IMR-90 (cell line): ENCODE results near the gene CPLX3. TPM values are rescaled to one million over a fixed set of nuclear protein-coding genes. Genes with fewer than 3 reads are reported as not detected.

ENCODE experiments used
- ATAC-seq: fragments of 200-7000 bp; cut with Tn5 transposase; 2 replicates; pipeline ENCODE4 v1.9.1; 2020; ENCODE audit warnings: low read depth, mild to moderate bottlenecking, moderate library complexity
- BruUV-seq: library from RNA; stranded (reverse); fragments of 400-500 nt; replicated peaks from 2 replicates; lab custom pipeline; 2021; lab: Mats Ljungman, UMichigan
- CTCF ChIA-PET: fragments of 300-600 bp; formaldehyde crosslinking; extraction: SDS; loops from one replicate; lab custom pipeline; 2021; ENCODE audit warnings: antibody characterized with exemption; lab: Yijun Ruan, JAX
- POLR2A ChIA-PET: fragments of 300-600 bp; sonication (Branson Sonifier 250); formaldehyde crosslinking; loops from one replicate; lab custom pipeline; 2022; ENCODE audit warnings: antibody characterized with exemption; ENCODE audit not compliant: unreplicated experiment; lab: Charles Lee
- DNase-seq: peaks from one replicate; pipeline ENCODE4 v3.0.0; 2013
- H2AFZ ChIP-seq: replicated peaks from 2 replicates; pipeline ENCODE3; 2013; ENCODE audit warnings: low read length, mild to moderate bottlenecking; ENCODE audit not compliant: poor library complexity
- H2AK5ac ChIP-seq: 2 replicates; pipeline ENCODE4 v1.6.1; 2013; ENCODE audit warnings: low read depth, low read length, inconsistent platforms
- H2AK9ac ChIP-seq: replicated peaks from 2 replicates; pipeline ENCODE3; 2013; ENCODE audit warnings: mild to moderate bottlenecking, low read depth, low read length, moderate library complexity; ENCODE audit not compliant: poor library complexity
- H2BK120ac ChIP-seq: 2 replicates; pipeline ENCODE4 v1.6.1; 2013; ENCODE audit warnings: low read depth, low read length, inconsistent platforms
- H2BK15ac ChIP-seq: 3 replicates; pipeline ENCODE4 v1.6.1; 2013; ENCODE audit warnings: low read depth, low read length, inconsistent platforms
- H2BK20ac ChIP-seq: 2 replicates; pipeline ENCODE4 v1.6.1; 2013; ENCODE audit warnings: low read depth, mild to moderate bottlenecking, inconsistent platforms, low read length, moderate library complexity
- H2BK5ac ChIP-seq: 2 replicates; pipeline ENCODE4 v1.6.1; 2013; ENCODE audit warnings: mild to moderate bottlenecking, low read depth, low read length, inconsistent platforms; ENCODE audit not compliant: poor library complexity, severe bottlenecking
- H3K14ac ChIP-seq: replicated peaks from 2 replicates; pipeline ENCODE4 v1.6.1; 2013; ENCODE audit warnings: low read depth, low read length, inconsistent platforms
- H3K18ac ChIP-seq: 2 replicates; pipeline ENCODE4 v1.6.1; 2013; ENCODE audit warnings: low read depth, low read length, control low read depth
- H3K23ac ChIP-seq: 2 replicates; pipeline ENCODE4 v1.6.1; 2013; ENCODE audit warnings: low read depth, low read length, inconsistent platforms
- H3K27ac ChIP-seq: 2 replicates; pipeline ENCODE4 v1.5.1; 2013; ENCODE audit warnings: mild to moderate bottlenecking, control low read depth, low read length; ENCODE audit not compliant: insufficient read depth
- H3K27me3 ChIP-seq: 2 replicates; pipeline ENCODE4 v1.6.1; 2013; ENCODE audit warnings: low read length; ENCODE audit not compliant: control insufficient read depth, insufficient read depth
- H3K36me3 ChIP-seq: 2 replicates; pipeline ENCODE4 v1.6.1; 2013; ENCODE audit warnings: low read length, mixed read lengths; ENCODE audit not compliant: control insufficient read depth, insufficient read depth
- H3K4ac ChIP-seq: 2 replicates; pipeline ENCODE4 v1.6.1; 2013; ENCODE audit warnings: low read depth, low read length, inconsistent platforms
- H3K4me1 ChIP-seq: 2 replicates; pipeline ENCODE4 v1.6.1; 2013; ENCODE audit warnings: low read length, mixed read lengths; ENCODE audit not compliant: control insufficient read depth, insufficient read depth
- H3K4me2 ChIP-seq: 2 replicates; pipeline ENCODE4 v1.6.1; 2013; ENCODE audit warnings: low read depth, mild to moderate bottlenecking, control low read depth, low read length, moderate library complexity
- H3K4me3 ChIP-seq: 2 replicates; pipeline ENCODE4 v1.5.1; 2013; ENCODE audit warnings: low read depth, mild to moderate bottlenecking, control low read depth, low read length, moderate library complexity; ENCODE audit not compliant: insufficient read depth
- H3K56ac ChIP-seq: 2 replicates; pipeline ENCODE4 v1.6.1; 2013; ENCODE audit warnings: low read length, inconsistent platforms; ENCODE audit not compliant: insufficient read depth; ENCODE audit errors: extremely low read depth
- H3K79me1 ChIP-seq, 2 experiments: 2 replicates each; pipeline ENCODE4 v1.6.1; 2013; ENCODE audit warnings: low read length in 2 of 2, inconsistent platforms in 1 of 2, low read depth in 1 of 2
- H3K9ac ChIP-seq: 2 replicates; pipeline ENCODE4 v1.6.1; 2013; ENCODE audit warnings: low read depth, low read length, control low read depth
- H3K9me1 ChIP-seq: 2 replicates; pipeline ENCODE4 v1.6.1; 2013; ENCODE audit warnings: low read length, inconsistent platforms; ENCODE audit not compliant: insufficient read depth
- H3K9me3 ChIP-seq: 2 replicates; pipeline ENCODE4 v1.6.1; 2013; ENCODE audit warnings: low read length; ENCODE audit not compliant: control insufficient read depth, insufficient read depth
- H4K20me1 ChIP-seq: 2 replicates; pipeline ENCODE4 v1.6.1; 2013; ENCODE audit warnings: low read length, inconsistent platforms; ENCODE audit not compliant: insufficient read depth
- H4K5ac ChIP-seq: 2 replicates; pipeline ENCODE4 v1.6.1; 2013; ENCODE audit warnings: mild to moderate bottlenecking, low read depth, low read length, control low read depth
- H4K8ac ChIP-seq, 2 experiments: 2 replicates each; pipeline ENCODE4 v1.6.1; 2013; ENCODE audit warnings: low read depth in 2 of 2, low read length in 2 of 2, control low read depth in 1 of 2, inconsistent platforms in 1 of 2
- H4K91ac ChIP-seq: 2 replicates; pipeline ENCODE4 v1.6.1; 2013; ENCODE audit warnings: low read depth, low read length, inconsistent platforms; ENCODE audit not compliant: insufficient read depth
- FOS ChIP-seq: fragments of 150-350 bp; IDR thresholded peaks from 2 replicates; pipeline ENCODE4 v1.6.1; 2016; ENCODE audit warnings: low read depth, low read length
- MAZ ChIP-seq: IDR thresholded peaks from 2 replicates; pipeline ENCODE4 v1.6.1; 2012; ENCODE audit warnings: low read depth, mild to moderate bottlenecking, low read length, improper control_type of control experiment, moderate library complexity, borderline replicate concordance
- POLR2A ChIP-seq: IDR thresholded peaks from 2 replicates; pipeline ENCODE4 v1.6.1; 2012; ENCODE audit warnings: mild to moderate bottlenecking, low read depth, low read length
- RAD21 ChIP-seq: IDR thresholded peaks from 2 replicates; pipeline ENCODE4 v1.6.1; 2012; ENCODE audit warnings: low read length, improper control_type of control experiment
- RCOR1 ChIP-seq: IDR thresholded peaks from 2 replicates; pipeline ENCODE4 v1.6.1; 2012; ENCODE audit warnings: mild to moderate bottlenecking, low read length, improper control_type of control experiment; ENCODE audit not compliant: insufficient replicate concordance
- SMC3 ChIP-seq: fragments of 150-350 bp; IDR thresholded peaks from 2 replicates; pipeline ENCODE4 v1.6.1; 2016; ENCODE audit warnings: low read depth, mild to moderate bottlenecking, antibody characterized with exemption, low read length, moderate library complexity
- WGBS, 2 experiments: methylation state at CpG; one replicate each; pipeline versions ENCODE4 v1.1.5 to v1.1.7; 2013; ENCODE audit warnings: missing lambda C conversion rate in 2 of 2; ENCODE audit not compliant: insufficient read length in 1 of 2; ENCODE audit errors: extremely low coverage in 2 of 2; 5-methylcytosine and 5-hydroxymethylcytosine counted together
- dilution Hi-C: fragments of 300-500 bp; cut with HindIII; formaldehyde crosslinking; loops from one replicate; pipeline ENCODE4 v1.14.3; 2018; ENCODE audit warnings: low sequenced_read_pairs; ENCODE audit not compliant: unreplicated experiment
- in situ Hi-C: fragments of 300-500 bp; cut with MboI; formaldehyde crosslinking; loops from 3 replicates; pipeline ENCODE4 v1.14.3; 2019; ENCODE audit warnings: low sequenced_read_pairs, inconsistent platforms, mixed read lengths
- intact Hi-C: fragments of 100-400 bp; cut with micrococcal nuclease; formaldehyde crosslinking; loops from 2 replicates; pipeline ENCODE4 v1.10.0; 2022
- polyA plus RNA-seq, 3 experiments: library from polyadenylated mRNA; depleted of rRNA; stranded (reverse); fragments of >200 nt; gene quantifications; 2 replicates each; pipeline ENCODE4 v1.2.3, GENCODE V29; 2012; ENCODE audit warnings: low replicate concordance in 1 of 3
- total RNA-seq: library from RNA; depleted of rRNA; stranded (reverse); fragments of >200 nt; gene quantifications from 2 replicates; pipeline ENCODE4 v1.2.3, GENCODE V29; 2012
- TF ChIP-seq, protein P1 (sequence below): conservative IDR thresholded peaks from 2 replicates; pipeline ENCODE4 v1.5.1; 2012; ENCODE audit warnings: mild to moderate bottlenecking, low read depth, low read length, improper control_type of control experiment

Gene CPLX3
- total and polyA plus RNA-seq, 2 of the 4 experiments (the other 2 are of a cell fraction), result not detected

DNA sequence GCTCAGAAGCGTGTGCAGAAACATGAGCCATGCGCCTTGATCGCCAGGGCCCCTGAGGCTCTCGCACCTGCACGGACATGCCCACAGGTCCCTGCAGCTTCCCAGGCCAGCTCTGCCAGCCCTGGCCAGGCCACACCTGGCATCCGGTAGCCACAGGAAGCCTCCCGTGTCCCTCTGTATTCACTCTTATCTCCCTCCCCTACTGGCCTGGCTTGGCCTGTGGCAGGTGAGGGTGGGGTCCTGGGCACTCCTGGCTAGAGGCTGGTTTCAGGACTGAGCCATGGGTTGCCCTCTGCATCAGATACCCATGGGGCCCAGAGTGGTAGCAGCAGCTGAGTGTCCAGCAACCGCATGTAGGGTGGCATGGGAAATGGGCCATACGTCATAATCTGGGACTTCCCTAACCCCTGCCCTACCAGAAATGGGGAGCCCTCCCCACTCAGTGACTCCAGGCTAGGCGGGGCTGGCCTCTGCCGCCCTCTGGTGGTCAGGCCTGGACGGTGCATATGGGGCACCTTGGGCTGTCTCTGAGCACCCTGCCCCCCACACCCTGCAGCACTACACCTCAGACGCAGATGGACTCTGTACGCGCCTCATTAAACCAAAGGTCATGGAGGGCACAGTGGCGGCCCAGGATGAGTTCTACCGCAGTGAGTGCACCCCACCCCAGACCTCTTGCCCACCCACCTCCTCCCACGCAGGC is 26.4 kb upstream of the CPLX3 start:
- H3K27ac ChIP-seq, result no peak overlapping the region
- no peak overlapping the region for H3K56ac ChIP-seq
- peaks cover 3 to 59% of the 10 kb centered on the region in 2 experiments for H3K79me1 ChIP-seq
- H4K20me1 ChIP-seq, result peaks cover 52% of the 10 kb centered on the region
- H3K4me1 ChIP-seq, result peaks cover 2% of the 10 kb centered on the region; the same call in 1 of the 2 replicates
- 61% methylated on average over 9 of the region's 18 CpGs; no CpG with 5 or more reads in 1 of the 2 experiments for WGBS, 2 experiments
- H2BK120ac ChIP-seq, result no peak overlapping the region
- no peak overlapping the region for H3K23ac ChIP-seq
- no peak overlapping the region for H3K14ac ChIP-seq
- H3K9ac ChIP-seq, result no peak overlapping the region
- H2AK9ac ChIP-seq, result peak overlapping the region; percentile 97
- peak overlapping the region; percentile 91; the same call in 1 of the 2 replicates for H2AK5ac ChIP-seq
- H2AFZ ChIP-seq, result peak overlapping the region; percentile 57
- no peak overlapping the region for H2BK5ac ChIP-seq
- ChIA-PET CTCF (interaction anchor here (0.5 to 0.9 kb wide), 2 partner anchors 29 to 142 kb away, joined by 3 to 4 read pairs; no protein-coding TSS in a partner anchor), POLR2A (no interaction called here)
- H2BK15ac ChIP-seq, result no peak overlapping the region
- peaks cover 46% of the 10 kb centered on the region for H3K36me3 ChIP-seq
- H3K18ac ChIP-seq, result no peak overlapping the region
- intact Hi-C loops, result loop anchor here (1.0 kb wide), 1 partner anchor 29 kb away; no protein-coding TSS in a partner anchor
- no peak overlapping the region for H2BK20ac ChIP-seq
- TF ChIP-seq MAZ (peak; percentile 83), SMC3 (peak; percentile 88), RCOR1 (no peak), POLR2A (0 out of 2 replicates have a peak, but pooled peaks have one; percentile 28), FOS (no peak), RAD21 (peak; percentile 89)
- TF ChIP-seq, protein P1, sequence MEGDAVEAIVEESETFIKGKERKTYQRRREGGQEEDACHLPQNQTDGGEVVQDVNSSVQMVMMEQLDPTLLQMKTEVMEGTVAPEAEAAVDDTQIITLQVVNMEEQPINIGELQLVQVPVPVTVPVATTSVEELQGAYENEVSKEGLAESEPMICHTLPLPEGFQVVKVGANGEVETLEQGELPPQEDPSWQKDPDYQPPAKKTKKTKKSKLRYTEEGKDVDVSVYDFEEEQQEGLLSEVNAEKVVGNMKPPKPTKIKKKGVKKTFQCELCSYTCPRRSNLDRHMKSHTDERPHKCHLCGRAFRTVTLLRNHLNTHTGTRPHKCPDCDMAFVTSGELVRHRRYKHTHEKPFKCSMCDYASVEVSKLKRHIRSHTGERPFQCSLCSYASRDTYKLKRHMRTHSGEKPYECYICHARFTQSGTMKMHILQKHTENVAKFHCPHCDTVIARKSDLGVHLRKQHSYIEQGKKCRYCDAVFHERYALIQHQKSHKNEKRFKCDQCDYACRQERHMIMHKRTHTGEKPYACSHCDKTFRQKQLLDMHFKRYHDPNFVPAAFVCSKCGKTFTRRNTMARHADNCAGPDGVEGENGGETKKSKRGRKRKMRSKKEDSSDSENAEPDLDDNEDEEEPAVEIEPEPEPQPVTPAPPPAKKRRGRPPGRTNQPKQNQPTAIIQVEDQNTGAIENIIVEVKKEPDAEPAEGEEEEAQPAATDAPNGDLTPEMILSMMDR, result peak; percentile 93
- no peak overlapping the region for H4K5ac ChIP-seq
- DNase-seq, result peak; percentile 52
- H3K9me1 ChIP-seq, result peaks cover 7% of the 10 kb centered on the region; the same call in 1 of the 2 replicates
- BruUV-seq, result no TSS peak
- no peaks in the 10 kb centered on the region for H3K27me3 ChIP-seq
- no peak overlapping the region for H4K8ac ChIP-seq
- in situ Hi-C loops, result no loop called here
- no peaks in the 10 kb centered on the region for H3K9me3 ChIP-seq
- dilution Hi-C loops, result no loop called here
- peak; percentile 99 for ATAC-seq
- H3K4ac ChIP-seq, result no peak overlapping the region
- no peak overlapping the region for H4K91ac ChIP-seq
- no peak overlapping the region for H3K4me2 ChIP-seq
- no peak overlapping the region for H3K4me3 ChIP-seq
